PFSK-1 (cell line): ENCODE data around the gene TET2.

Experiments used
- FOXP2 ChIP-seq: optimal IDR thresholded peaks from 2 replicates; pipeline ENCODE3; 2011; ENCODE audit warnings: borderline replicate concordance, control low read depth, inconsistent platforms; ENCODE audit not compliant: insufficient read depth; ENCODE audit errors: extremely low read length, extremely low read depth
- POLR2AphosphoS5 ChIP-seq: IDR thresholded peaks from 2 replicates; pipeline ENCODE4 v1.6.1; 2012; ENCODE audit warnings: low read depth, mild to moderate bottlenecking, control low read depth, low read length, moderate library complexity
- REST ChIP-seq, 2 experiments: IDR thresholded peaks; 2 replicates each; pipeline versions ENCODE4 v1.6.1 to v1.8.0; 2011 to 2012; ENCODE audit warnings: low read depth in 2 of 2, low read length in 2 of 2, control low read depth in 1 of 2, inconsistent platforms in 1 of 2, mild to moderate bottlenecking in 1 of 2, moderate library complexity in 1 of 2; ENCODE audit not compliant: insufficient read depth in 1 of 2
- SIN3A ChIP-seq: IDR thresholded peaks from 2 replicates; pipeline ENCODE4 v1.6.1; 2012; ENCODE audit warnings: mild to moderate bottlenecking, low read length, moderate library complexity, borderline replicate concordance; ENCODE audit not compliant: insufficient read depth
- TAF1 ChIP-seq: IDR thresholded peaks from 2 replicates; pipeline ENCODE4 v1.6.1; 2012; ENCODE audit warnings: low read length, control low read depth, borderline replicate concordance; ENCODE audit not compliant: insufficient read depth

The TET2 gene

GRCh38 chr4:105283501-105283900, 136.8 kb downstream of the TET2 start:
- TF ChIP-seq SIN3A (no peak), FOXP2 (no peak), REST (IDR thresholded peaks at IDR 0.05; ENCODE audit: insufficient read depth in 1 of 2, low read depth in 2 of 2, low read length in 2 of 2) (no peak), POLR2AphosphoS5 (no peak), TAF1 (no peak)

GRCh38 chr4:105288121-105288520, 141.4 kb downstream of the TET2 start:
- TF ChIP-seq FOXP2 (no peak), TAF1 (no peak), SIN3A (no peak), POLR2AphosphoS5 (no peak), REST (IDR thresholded peaks at IDR 0.05; ENCODE audit: insufficient read depth in 1 of 2, low read depth in 2 of 2, low read length in 2 of 2) (no peak)

GRCh38 chr4:105291925-105292324, 145.2 kb downstream of the TET2 start:
- no peak for TF ChIP-seq POLR2AphosphoS5

GRCh38 chr4:105293360-105293759, 146.7 kb downstream of the TET2 start:
- TF ChIP-seq SIN3A = no peak
- no peak for TF ChIP-seq FOXP2
- TF ChIP-seq REST (IDR thresholded peaks at IDR 0.05; ENCODE audit: insufficient read depth in 1 of 2, low read depth in 2 of 2, low read length in 2 of 2) = no peak
- no peak for TF ChIP-seq TAF1
- no peak for TF ChIP-seq POLR2AphosphoS5

GRCh38 chr4:105296672-105297071, 150.0 kb downstream of the TET2 start:
- TF ChIP-seq POLR2AphosphoS5 (no peak), FOXP2 (no peak), REST (IDR thresholded peaks at IDR 0.05; ENCODE audit: insufficient read depth in 1 of 2, low read depth in 2 of 2, low read length in 2 of 2) (no peak), TAF1 (no peak), SIN3A (no peak)

- no peak for TF ChIP-seq REST (IDR thresholded peaks at IDR 0.05; ENCODE audit: insufficient read depth in 1 of 2, low read depth in 2 of 2, low read length in 2 of 2)
- no peak for TF ChIP-seq FOXP2
- TF ChIP-seq TAF1 = no peak
- TF ChIP-seq SIN3A = no peak
- TF ChIP-seq POLR2AphosphoS5 = no peak
These were observed 157.4 kb downstream of the TET2 start for GRCh38 chr4:105304085-105304484.
